Activated B cell treated with CpG ODN at 0.5 μM for 24 hours (primary cell): ENCODE data around the gene KIF2C. TPM values are rescaled to one million over a fixed set of nuclear protein-coding genes. Genes with fewer than 3 reads are reported as not detected.

Experiments
- ATAC-seq: fragments of 200-7000 bp; cut with Tn5 transposase; one replicate; pipeline ENCODE4 v1.10.0; 2021; ENCODE audit warnings: low read depth, mild to moderate bottlenecking, moderate library complexity
- CTCF ChIA-PET: fragments of 350-600 bp; sonication (Branson Sonifier 250); formaldehyde crosslinking; loops from one replicate; lab custom pipeline; 2021; ENCODE audit warnings: antibody characterized with exemption; lab: Charles Lee
- POLR2A ChIA-PET: fragments of 350-600 bp; sonication (Branson Sonifier 250); formaldehyde crosslinking; loops from one replicate; lab custom pipeline; 2021; ENCODE audit warnings: antibody characterized with exemption; lab: Charles Lee
- DNase-seq: peaks from one replicate; pipeline ENCODE4 v3.0.0; 2022
- H3K27ac Mint-ChIP-seq: one replicate; pipeline ENCODE4 v1.8.0; 2020; ENCODE audit warnings: mixed read lengths
- H3K27me3 Mint-ChIP-seq: one replicate; pipeline ENCODE4 v1.8.0; 2021; ENCODE audit warnings: mixed read lengths
- H3K36me3 Mint-ChIP-seq: one replicate; pipeline ENCODE4 v1.8.0; 2021; ENCODE audit warnings: low read depth, mixed read lengths
- H3K4me1 Mint-ChIP-seq: one replicate; pipeline ENCODE4 v1.8.0; 2021; ENCODE audit warnings: mixed read lengths
- H3K4me3 Mint-ChIP-seq: one replicate; pipeline ENCODE4 v1.8.0; 2020; ENCODE audit warnings: mild to moderate bottlenecking, mixed read lengths
- H3K9me3 Mint-ChIP-seq: one replicate; pipeline ENCODE4 v1.8.0; 2020; ENCODE audit warnings: mixed read lengths
- CTCF ChIP-seq: fragments of 200-600 bp; IDR thresholded peaks from one replicate; pipeline ENCODE4 v1.8.0; 2022; ENCODE audit warnings: antibody characterized with exemption, mild to moderate bottlenecking
- intact Hi-C: fragments of 100-400 bp; cut with micrococcal nuclease; formaldehyde crosslinking; loops from one replicate; pipeline ENCODE4 v1.15.1; 2024
- total RNA-seq: library from RNA; stranded (reverse); gene quantifications from 2 replicates; pipeline ENCODE4 v1.2.3, GENCODE V29; 2022

Gene KIF2C
- total RNA-seq, 1 donor from 2014 or later, result 1.00 TPM

GRCh38 chr1:44775930-44776729 lies 36.5 kb downstream of the KIF2C start:
- Mint-ChIP-seq H3K9me3 (no peaks in the 10 kb centered on the region), H3K4me3 (peak overlapping the region; percentile 98), H3K36me3 (peaks cover 58% of the 10 kb centered on the region), H3K4me1 (peaks cover 43% of the 10 kb centered on the region), H3K27me3 (no peaks in the 10 kb centered on the region), H3K27ac (peak overlapping the region; percentile 99)
- DNase-seq (no peak), ATAC-seq (peak; percentile 29)
- intact Hi-C loops, result loop anchor here (1.0 to 2.0 kb wide), 5 partner anchors 10 to 53 kb away; partner anchors contain the start of genes KIF2C and RNU5D-1
- TF ChIP-seq CTCF, result no peak
- ChIA-PET CTCF (interaction anchor here (0.7 to 2.1 kb wide), 5 partner anchors 8 to 54 kb away, joined by 3 to 10 read pairs (median 3); partner anchors contain the start of genes PLK3 and RNU5D-1), POLR2A (interaction anchor here (0.6 to 6.3 kb wide), 40 partner anchors 10 to 808 kb away, joined by 3 to 149 read pairs (median 7); partner anchors contain the start of genes AKR1A1, ARMH1, BEST4 and BTBD19)

GRCh38 chr1:44776730-44777068 lies 37.1 kb downstream of the KIF2C start:
- ChIA-PET POLR2A (interaction anchor here (1.1 to 6.3 kb wide), 17 partner anchors 9 to 563 kb away, joined by 3 to 149 read pairs (median 21); partner anchors contain the start of genes BEST4, BTBD19, DYNLT4 and HECTD3), CTCF (interaction anchor here (1.0 to 2.1 kb wide), 3 partner anchors 45 to 55 kb away, joined by 3 to 10 read pairs (median 5); partner anchors contain the start of gene RNU5D-1)
- H3K9me3 Mint-ChIP-seq, result no peaks in the 10 kb centered on the region
- DNase-seq (no peak), ATAC-seq (no peak)
- H3K36me3 Mint-ChIP-seq, result peaks cover 64% of the 10 kb centered on the region
- H3K4me1 Mint-ChIP-seq, result peaks cover 43% of the 10 kb centered on the region
- TF ChIP-seq CTCF, result no peak
- H3K27ac Mint-ChIP-seq, result peak overlapping the region; percentile 99
- H3K27me3 Mint-ChIP-seq, result no peaks in the 10 kb centered on the region
- H3K4me3 Mint-ChIP-seq, result peak overlapping the region; percentile 98
- intact Hi-C loops, result no loop called here

- intact Hi-C loops, result no loop called here
- ChIA-PET POLR2A (interaction anchor here (0.6 to 6.3 kb wide), 8 partner anchors 23 to 562 kb away, joined by 3 to 149 read pairs (median 32); partner anchors contain the start of genes MUTYH, PLK3, RNU5D-1 and TOE1), CTCF (interaction anchor here (1.0 kb wide), 1 partner anchor 46 kb away, joined by 3 read pairs; no protein-coding TSS in a partner anchor)
- Mint-ChIP-seq H3K4me3 (peak overlapping the region; percentile 98), H3K4me1 (peaks cover 43% of the 10 kb centered on the region), H3K36me3 (peaks cover 68% of the 10 kb centered on the region), H3K9me3 (no peaks in the 10 kb centered on the region), H3K27me3 (no peaks in the 10 kb centered on the region), H3K27ac (peak overlapping the region; percentile 99)
- no peak for ATAC-seq
- TF ChIP-seq CTCF, result no peak
- DNase-seq, result no peak
These were observed 37.9 kb downstream of the KIF2C start for GRCh38 chr1:44777547-44777946.

- peak overlapping the region; percentile 99 for H3K27ac Mint-ChIP-seq
- no peaks in the 10 kb centered on the region for H3K27me3 Mint-ChIP-seq
- no peaks in the 10 kb centered on the region for H3K9me3 Mint-ChIP-seq
- ATAC-seq, result no peak
- DNase-seq, result no peak
- peaks cover 44% of the 10 kb centered on the region for H3K4me1 Mint-ChIP-seq
- H3K36me3 Mint-ChIP-seq, result peaks cover 70% of the 10 kb centered on the region
- POLR2A ChIA-PET, result interaction anchor here (0.6 to 6.3 kb wide), 9 partner anchors 22 to 562 kb away, joined by 3 to 149 read pairs (median 26); partner anchors contain the start of genes MUTYH, PLK3, RNU5D-1 and TOE1
- no peak for TF ChIP-seq CTCF
- H3K4me3 Mint-ChIP-seq, result peak overlapping the region; percentile 98
- CTCF ChIA-PET, result interaction anchor here (1.0 kb wide), 1 partner anchor 47 kb away, joined by 3 read pairs; no protein-coding TSS in a partner anchor
- intact Hi-C loops, result no loop called here
These were observed 38.5 kb downstream of the KIF2C start for GRCh38 chr1:44777969-44778635.
